A549 (cell line): ENCODE results near the gene CLEC16A. TPM values are rescaled to one million over a fixed set of nuclear protein-coding genes. Genes with fewer than 3 reads are reported as not detected.
A peak's percentile ranks its signal among the peaks of the same experiment; 100 is the strongest.

ENCODE experiments used
- ATAC-seq, 2 experiments: fragments of 200-7000 bp in 1 of 2; fragments of >200 bp in 1 of 2; cut with Nextera tagmentation in 1 of 2; cut with Tn5 transposase in 1 of 2; 3 replicates each; pipeline versions ENCODE4 v1.8.0 to v1.9.1; 2018 to 2020; ENCODE audit warnings: mild to moderate bottlenecking in 1 of 2, moderate library complexity in 1 of 2
- CTCF ChIA-PET: fragments of 300-600 bp; sonication (Branson Sonifier 250); formaldehyde crosslinking; extraction: SDS; loops from one replicate; lab custom pipeline; 2021; ENCODE audit warnings: antibody characterized with exemption, inconsistent platforms; lab: Yijun Ruan, JAX
- POLR2A ChIA-PET: fragments of 350-600 bp; formaldehyde crosslinking; extraction: SDS; loops from one replicate; lab custom pipeline; 2021; ENCODE audit warnings: antibody characterized with exemption, inconsistent platforms; lab: Yijun Ruan, JAX
- DNase-seq, 2 experiments: peaks; one replicate each; pipeline versions ENCODE4 v3.0.0 to v3.0.0-alpha.2; 2011 to 2016; ENCODE audit warnings: low read depth in 1 of 2, low spot score in 1 of 2
- FAIRE-seq: peaks from 2 replicates; lab custom pipeline; 2011; peaks lifted over from hg19 to GRCh38; lab: Jason Lieb, UNC
- H3K27ac ChIP-seq, 2 experiments: fragments of >200 bp; sonication (Bioruptor Twin); formaldehyde crosslinking; 3 replicates each; pipeline ENCODE4 v1.5.1; 2016 to 2017
- H3K4me1 ChIP-seq: fragments of >200 bp; sonication (Bioruptor Twin); formaldehyde crosslinking; 3 replicates; pipeline ENCODE4 v1.6.1; 2016
- H3K4me2 ChIP-seq: fragments of >200 bp; sonication (Bioruptor Twin); formaldehyde crosslinking; 3 replicates; pipeline ENCODE4 v1.6.1; 2016
- H3K4me3 ChIP-seq: fragments of >200 bp; sonication (Bioruptor Twin); formaldehyde crosslinking; 3 replicates; pipeline ENCODE4 v1.5.1; 2016
- H3K9me3 ChIP-seq: fragments of >200 bp; sonication (Bioruptor Twin); formaldehyde crosslinking; 3 replicates; pipeline ENCODE4 v1.6.1; 2016
- CBX8 ChIP-seq: fragments of 200-600 bp; sonication (generic); IDR thresholded peaks from 2 replicates; pipeline ENCODE4 v1.6.1; 2016
- CEBPB ChIP-seq, 2 experiments: fragments of >200 bp in 1 of 2; sonication (Bioruptor Twin) in 1 of 2; formaldehyde crosslinking in 1 of 2; IDR thresholded peaks; 2 replicates each; pipeline ENCODE4 v1.6.1; 2012 to 2016
- CHD2 ChIP-seq: fragments of 150-350 bp; IDR thresholded peaks from 2 replicates; pipeline ENCODE4 v1.6.1; 2014; ENCODE audit warnings: low read length; ENCODE audit not compliant: partially characterized antibody
- EHMT2 ChIP-seq: fragments of 200-600 bp; sonication (generic); IDR thresholded peaks from 2 replicates; pipeline ENCODE4 v1.6.1; 2016; ENCODE audit warnings: antibody characterized with exemption, low read depth, mild to moderate bottlenecking, moderate library complexity
- EP300 ChIP-seq, 2 experiments: fragments of >200 bp; sonication (Bioruptor Twin); formaldehyde crosslinking; IDR thresholded peaks; 2 replicates in 1 of 2; 3 replicates in 1 of 2; pipeline ENCODE4 v1.6.1; 2016 to 2017
- FOXS1 ChIP-seq: fragments of 250-450 bp; sonication (Bioruptor Pico); IDR thresholded peaks from 2 replicates; pipeline ENCODE4 v1.5.0; 2020; ENCODE audit warnings: mild to moderate bottlenecking, moderate library complexity
- GATA3 ChIP-seq: IDR thresholded peaks from 2 replicates; pipeline ENCODE4 v1.6.1; 2012; ENCODE audit warnings: borderline replicate concordance
- HDAC2 ChIP-seq: fragments of 200-600 bp; sonication (generic); IDR thresholded peaks from 2 replicates; pipeline ENCODE4 v1.6.1; 2016
- HOXA7 ChIP-seq: fragments of 250-450 bp; sonication (Bioruptor Pico); IDR thresholded peaks from 2 replicates; pipeline ENCODE4 v1.5.0; 2020; ENCODE audit warnings: mild to moderate bottlenecking, moderate library complexity
- JUN ChIP-seq, 2 experiments: fragments of >200 bp; sonication (Bioruptor Twin); formaldehyde crosslinking; IDR thresholded peaks; 2 replicates in 1 of 2; 3 replicates in 1 of 2; pipeline ENCODE4 v1.6.1; 2016 to 2017
- KDM1A ChIP-seq: fragments of 200-600 bp; sonication (generic); IDR thresholded peaks from 2 replicates; pipeline ENCODE4 v1.6.1; 2016; ENCODE audit warnings: low read depth, mild to moderate bottlenecking
- MAFK ChIP-seq: fragments of 450-650 bp; IDR thresholded peaks from 2 replicates; pipeline ENCODE4 v1.6.1; 2014; ENCODE audit not compliant: partially characterized antibody
- MAZ ChIP-seq: fragments of 150-350 bp; IDR thresholded peaks from 2 replicates; pipeline ENCODE4 v1.6.1; 2014; ENCODE audit warnings: antibody characterized with exemption, low read depth, low read length, borderline replicate concordance
- NFE2L2 ChIP-seq: fragments of 150-350 bp; conservative IDR thresholded peaks from 2 replicates; pipeline ENCODE4 v1.6.1; 2014; ENCODE audit warnings: low read length
- PHF8 ChIP-seq: fragments of 200-600 bp; sonication (generic); IDR thresholded peaks from 2 replicates; pipeline ENCODE4 v1.6.1; 2016; ENCODE audit warnings: low read depth, mild to moderate bottlenecking, antibody characterized with exemption, moderate library complexity, borderline replicate concordance
- POLR2AphosphoS2 ChIP-seq: conservative IDR thresholded peaks from 2 replicates; pipeline ENCODE4 v1.6.1; 2012; ENCODE audit warnings: low read length, improper control_type of control experiment, inconsistent platforms
- RARB ChIP-seq: fragments of 250-450 bp; sonication (Bioruptor Pico); IDR thresholded peaks from 2 replicates; pipeline ENCODE4 v1.8.0; 2021; ENCODE audit warnings: mild to moderate bottlenecking, moderate library complexity
- RCOR1 ChIP-seq: fragments of 150-350 bp; IDR thresholded peaks from 2 replicates; pipeline ENCODE4 v1.6.1; 2014; ENCODE audit warnings: antibody characterized with exemption, low read length, low read depth
- RFX5 ChIP-seq: fragments of 450-650 bp; IDR thresholded peaks from 2 replicates; pipeline ENCODE4 v1.7.1; 2014; ENCODE audit warnings: antibody characterized with exemption, mild to moderate bottlenecking, moderate library complexity
- SREBF2 ChIP-seq: fragments of 450-650 bp; IDR thresholded peaks from 2 replicates; pipeline ENCODE4 v1.6.1; 2014; ENCODE audit warnings: mild to moderate bottlenecking, moderate library complexity
- ZC3H11A ChIP-seq: fragments of 450-650 bp; IDR thresholded peaks from 2 replicates; pipeline ENCODE4 v1.6.1; 2014; ENCODE audit warnings: antibody characterized with exemption, mild to moderate bottlenecking
- ZNF302 ChIP-seq: fragments of 250-450 bp; sonication (Bioruptor Pico); IDR thresholded peaks from 2 replicates; pipeline ENCODE4 v1.9.0; 2021; ENCODE audit warnings: inconsistent platforms, mild to moderate bottlenecking, moderate library complexity
- WGBS: methylation state at CpG from one replicate; pipeline ENCODE4 v1.1.6; 2017; ENCODE audit errors: missing lambda C conversion rate; 5-methylcytosine and 5-hydroxymethylcytosine counted together
- polyA plus RNA-seq, 4 experiments: library from polyadenylated mRNA; depleted of rRNA in 3 of 4; stranded (reverse); fragments of >200 nt; fragmentation: RNase III in 1 of 4; extraction: RNeasy Plus Mini Kit Qiagen cat#74134 plus additional on column Dnase treatment in 1 of 4; gene quantifications; 2 replicates in 3 of 4; 3 replicates in 1 of 4; pipeline ENCODE4 v1.2.3, GENCODE V29; 2011 to 2017
- TF ChIP-seq, protein P1 (sequence below): fragments of 150-350 bp; IDR thresholded peaks from 2 replicates; pipeline ENCODE4 v1.6.1; 2014; ENCODE audit warnings: low read depth, mild to moderate bottlenecking, low read length
- TF ChIP-seq, protein P2 (sequence below): fragments of >200 bp; sonication (Bioruptor Twin); formaldehyde crosslinking; IDR thresholded peaks from 3 replicates; pipeline ENCODE4 v1.6.1; 2016
- TF ChIP-seq, protein P3 (sequence below): fragments of 450-650 bp; IDR thresholded peaks from 2 replicates; pipeline ENCODE4 v1.6.1; 2014; ENCODE audit warnings: antibody characterized with exemption

Gene CLEC16A
- polyA plus RNA-seq, 2 of the 4 experiments (the other 2 are of a cell fraction), result 8.3 to 10.4 TPM

DNA sequence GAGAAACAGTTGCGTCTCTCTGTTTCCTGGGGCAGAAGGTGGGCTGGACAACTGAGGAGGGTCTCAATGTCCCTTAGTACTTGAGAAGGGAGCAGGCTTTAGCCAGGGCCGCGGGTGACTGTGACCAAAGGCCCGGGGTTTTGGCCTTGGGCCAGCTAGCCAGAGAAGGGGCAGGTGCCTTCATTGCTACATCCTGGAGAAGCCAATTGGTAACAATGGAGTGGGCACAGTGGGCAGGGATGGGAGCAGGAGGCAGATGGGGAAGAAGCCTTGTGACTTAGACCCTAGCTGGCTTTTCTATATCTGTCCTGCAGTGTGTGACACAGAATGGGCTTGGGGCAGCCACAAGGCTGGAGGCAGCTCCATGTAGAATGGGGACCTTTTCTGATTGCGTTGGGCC lies 46.0 kb downstream of the CLEC16A start:
- ATAC-seq (no peak), FAIRE-seq (no peak), DNase-seq (no peak)
- Histone ChIP-seq H3K27ac (no peak overlapping the region), H3K4me3 (no peak overlapping the region), H3K4me1 (peaks cover 21% of the 10 kb centered on the region), H3K9me3 (no peaks in the 10 kb centered on the region), H3K4me2 (no peak overlapping the region)
- 94% methylated on average over 5 of the region's 5 CpGs for whole genome bisulfite sequencing
- TF ChIP-seq SREBF2 (no peak), ZNF302 (no peak), ZC3H11A (no peak), NFE2L2 (no peak), GATA3 (no peak), EP300 (IDR thresholded peaks at IDR 0.05) (no peak), HOXA7 (CRISPR knock-in tag) (no peak), FOXS1 (CRISPR knock-in tag) (no peak)
- CTCF ChIA-PET, result interaction anchor here (1.2 to 2.3 kb wide), 3 partner anchors 26 to 268 kb away, joined by 3 to 13 read pairs (median 7); partner anchors contain the start of gene SOCS1
- POLR2A ChIA-PET, result no interaction called here

DNA sequence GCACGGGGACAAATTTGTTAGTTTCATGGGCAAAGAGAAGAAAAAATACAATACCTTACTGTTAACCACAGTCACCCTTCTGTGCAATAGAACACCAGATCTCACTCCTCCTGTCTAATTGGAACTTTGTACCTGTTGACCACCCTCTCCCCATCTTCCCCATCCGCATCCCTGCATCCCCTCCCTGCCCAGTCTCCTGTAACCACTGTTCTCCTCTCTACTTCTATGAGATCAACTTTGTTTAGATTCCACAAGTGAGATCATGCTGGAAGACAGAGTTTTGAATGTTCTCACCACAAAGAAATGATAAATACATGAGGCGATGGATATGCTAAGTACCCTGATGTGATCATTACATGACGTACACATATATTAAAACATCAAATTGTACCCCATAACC lies 47.7 kb downstream of the CLEC16A start:
- Histone ChIP-seq H3K4me1 (peaks cover 21% of the 10 kb centered on the region), H3K4me3 (no peak overlapping the region), H3K9me3 (no peaks in the 10 kb centered on the region), H3K27ac (peak overlapping the region in 1 of 2 experiments; percentile 51; a peak in 3 of 6 replicates), H3K4me2 (peak overlapping the region; percentile 42)
- CTCF ChIA-PET, result interaction anchor here (1.5 to 1.8 kb wide), 2 partner anchors 9 to 28 kb away, joined by 4 to 9 read pairs; no protein-coding TSS in a partner anchor
- no peak for FAIRE-seq
- no peak; a peak in 1 of 6 replicates for ATAC-seq
- DNase-seq, result no peak
- TF ChIP-seq RCOR1 (no peak), MAFK (no peak)
- TF ChIP-seq, protein P1, sequence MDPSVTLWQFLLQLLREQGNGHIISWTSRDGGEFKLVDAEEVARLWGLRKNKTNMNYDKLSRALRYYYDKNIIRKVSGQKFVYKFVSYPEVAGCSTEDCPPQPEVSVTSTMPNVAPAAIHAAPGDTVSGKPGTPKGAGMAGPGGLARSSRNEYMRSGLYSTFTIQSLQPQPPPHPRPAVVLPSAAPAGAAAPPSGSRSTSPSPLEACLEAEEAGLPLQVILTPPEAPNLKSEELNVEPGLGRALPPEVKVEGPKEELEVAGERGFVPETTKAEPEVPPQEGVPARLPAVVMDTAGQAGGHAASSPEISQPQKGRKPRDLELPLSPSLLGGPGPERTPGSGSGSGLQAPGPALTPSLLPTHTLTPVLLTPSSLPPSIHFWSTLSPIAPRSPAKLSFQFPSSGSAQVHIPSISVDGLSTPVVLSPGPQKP, result no peak
- 75% methylated on average over 4 of the region's 4 CpGs for WGBS
- POLR2A ChIA-PET, result interaction anchor here (1.9 kb wide), 1 partner anchor 264 kb away, joined by 9 read pairs; the partner anchor contains the start of gene SOCS1

DNA sequence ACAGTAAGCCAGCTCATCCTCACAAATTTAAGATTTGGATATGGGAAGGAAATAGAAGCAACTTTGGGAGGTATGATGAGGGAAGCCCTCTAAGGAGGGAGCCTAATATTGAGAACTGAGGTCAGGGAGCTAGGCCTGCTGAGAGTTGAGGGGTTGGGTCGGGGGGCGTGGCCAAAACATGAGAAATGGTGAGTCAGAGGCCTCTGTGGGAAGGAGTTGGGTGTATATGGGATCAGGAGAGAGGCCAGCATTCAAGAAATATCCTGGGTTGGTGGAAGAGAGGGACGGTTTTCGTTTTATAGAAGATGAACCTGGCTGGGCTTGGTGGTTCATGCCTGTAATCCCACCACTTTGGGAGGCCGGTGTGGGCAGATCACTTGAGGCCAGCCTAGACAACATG lies 48.4 kb downstream of the CLEC16A start:
- Histone ChIP-seq H3K27ac (peak overlapping the region; percentile 37 to 65; a peak in 4 of 6 replicates), H3K9me3 (no peaks in the 10 kb centered on the region), H3K4me3 (no peak overlapping the region), H3K4me1 (peaks cover 21% of the 10 kb centered on the region), H3K4me2 (peak overlapping the region; percentile 42)
- TF ChIP-seq KDM1A, result no peak
- no peak for TF ChIP-seq RFX5
- TF ChIP-seq RARB (CRISPR knock-in tag), result no peak
- no peak for TF ChIP-seq CBX8
- no peak for TF ChIP-seq POLR2AphosphoS2
- no peak for TF ChIP-seq RCOR1
- no peak for TF ChIP-seq MAZ
- TF ChIP-seq, protein P2, sequence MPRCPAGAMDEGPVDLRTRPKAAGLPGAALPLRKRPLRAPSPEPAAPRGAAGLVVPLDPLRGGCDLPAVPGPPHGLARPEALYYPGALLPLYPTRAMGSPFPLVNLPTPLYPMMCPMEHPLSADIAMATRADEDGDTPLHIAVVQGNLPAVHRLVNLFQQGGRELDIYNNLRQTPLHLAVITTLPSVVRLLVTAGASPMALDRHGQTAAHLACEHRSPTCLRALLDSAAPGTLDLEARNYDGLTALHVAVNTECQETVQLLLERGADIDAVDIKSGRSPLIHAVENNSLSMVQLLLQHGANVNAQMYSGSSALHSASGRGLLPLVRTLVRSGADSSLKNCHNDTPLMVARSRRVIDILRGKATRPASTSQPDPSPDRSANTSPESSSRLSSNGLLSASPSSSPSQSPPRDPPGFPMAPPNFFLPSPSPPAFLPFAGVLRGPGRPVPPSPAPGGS, result no peak
- no peak for TF ChIP-seq EP300 (IDR thresholded peaks at IDR 0.05)
- TF ChIP-seq HDAC2, result no peak
- TF ChIP-seq SREBF2, result no peak
- TF ChIP-seq EHMT2, result no peak
- TF ChIP-seq CEBPB (IDR thresholded peaks at IDR 0.05), result no peak
- TF ChIP-seq MAFK, result no peak
- no peak for TF ChIP-seq PHF8
- TF ChIP-seq CHD2, result no peak
- TF ChIP-seq JUN (IDR thresholded peaks at IDR 0.05), result no peak
- TF ChIP-seq, protein P3, sequence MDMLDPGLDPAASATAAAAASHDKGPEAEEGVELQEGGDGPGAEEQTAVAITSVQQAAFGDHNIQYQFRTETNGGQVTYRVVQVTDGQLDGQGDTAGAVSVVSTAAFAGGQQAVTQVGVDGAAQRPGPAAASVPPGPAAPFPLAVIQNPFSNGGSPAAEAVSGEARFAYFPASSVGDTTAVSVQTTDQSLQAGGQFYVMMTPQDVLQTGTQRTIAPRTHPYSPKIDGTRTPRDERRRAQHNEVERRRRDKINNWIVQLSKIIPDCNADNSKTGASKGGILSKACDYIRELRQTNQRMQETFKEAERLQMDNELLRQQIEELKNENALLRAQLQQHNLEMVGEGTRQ, result no peak
- no peak for TF ChIP-seq ZNF302
- ChIA-PET POLR2A (interaction anchor here (1.9 kb wide), 1 partner anchor 263 kb away, joined by 9 read pairs; the partner anchor contains the start of gene SOCS1), CTCF (interaction anchor here (1.5 to 1.8 kb wide), 2 partner anchors 9 to 29 kb away, joined by 4 to 9 read pairs; no protein-coding TSS in a partner anchor)
- ATAC-seq (peak; percentile 82 to 84), FAIRE-seq (no peak), DNase-seq (peak; percentile 36 to 62)
- WGBS, result 31% methylated on average over 5 of the region's 5 CpGs
